Measurements from ENCODE around the gene GRM1. TPM values are rescaled to one million over a fixed set of nuclear protein-coding genes. Genes with fewer than 3 reads are reported as not detected.

GRM1 gene
- total and polyA plus RNA-seq, 2 experiments from 2014 or later: not detected

GRCh38 chr6:146355521-146356100 lies 326.7 kb downstream of the GRM1 start:
- H2AFZ ChIP-seq: no peak overlapping the region
- WGBS, 2 experiments (ENCODE audit: low coverage in 1 of 2, low lambda C conversion rate in 2 of 2, missing lambda C conversion rate in 2 of 2): 82 to 93% methylated on average over 4 of the region's 4 CpGs

GRCh38 chr6:146357578-146358430 lies 328.9 kb downstream of the GRM1 start:
- Histone ChIP-seq H3K9me2 (ENCODE audit: insufficient read depth) (no peaks in the 10 kb centered on the region), H3K4me2 (ENCODE audit: unreplicated experiment) (peak overlapping the region; percentile 82), H2AFZ (peak overlapping the region; percentile 49), H3K79me2 (ENCODE audit: insufficient read depth) (no peaks in the 10 kb centered on the region), H3K4me1 (ENCODE audit: insufficient read depth) (peaks cover 32% of the 10 kb centered on the region), H3K27me3 (replicated peaks; ENCODE audit: insufficient read depth) (no peaks in the 10 kb centered on the region), H3K9me3 (ENCODE audit: low read depth) (no peaks in the 10 kb centered on the region), H3K9ac (peak overlapping the region; percentile 79), H3K27ac (peak overlapping the region; percentile 92), H3K36me3 (ENCODE audit: low read depth) (no peaks in the 10 kb centered on the region), H3K4me3 (peak overlapping the region; percentile 56), H4K20me1 (ENCODE audit: insufficient read depth) (no peaks in the 10 kb centered on the region), H3F3A (ENCODE audit: insufficient read depth) (peaks cover 36% of the 10 kb centered on the region)
- peak; percentile 90 for DNase-seq
- TF ChIP-seq EZH2 (IDR thresholded peaks at IDR 0.05; ENCODE audit: insufficient read depth, poor library complexity, severe bottlenecking) (no peak), EZH2phosphoT487 (IDR thresholded peaks at IDR 0.05; ENCODE audit: insufficient read depth, low read depth) (no peak)
- in situ Hi-C loops (cut with MboI): no loop called here
- 4% methylated on average over 8 of the region's 8 CpGs for WGBS, 2 experiments (ENCODE audit: low coverage in 1 of 2, low lambda C conversion rate in 2 of 2, missing lambda C conversion rate in 2 of 2)

More at GRCh38 chr6:146355521-146356100, 326.7 kb downstream of the GRM1 start:
- Histone ChIP-seq H3K9ac (no peak overlapping the region), H3K4me1 (ENCODE audit: insufficient read depth) (peaks cover 25% of the 10 kb centered on the region), H4K20me1 (ENCODE audit: insufficient read depth) (no peaks in the 10 kb centered on the region), H3K4me3 (no peak overlapping the region), H3K27me3 (replicated peaks; ENCODE audit: insufficient read depth) (no peaks in the 10 kb centered on the region), H3F3A (ENCODE audit: insufficient read depth) (peaks cover 36% of the 10 kb centered on the region), H3K36me3 (ENCODE audit: low read depth) (no peaks in the 10 kb centered on the region), H3K27ac (no peak overlapping the region), H3K9me3 (ENCODE audit: low read depth) (no peaks in the 10 kb centered on the region), H3K9me2 (ENCODE audit: insufficient read depth) (no peaks in the 10 kb centered on the region), H3K79me2 (ENCODE audit: insufficient read depth) (no peaks in the 10 kb centered on the region), H3K4me2 (ENCODE audit: unreplicated experiment) (no peak overlapping the region)
- TF ChIP-seq EZH2phosphoT487 (IDR thresholded peaks at IDR 0.05; ENCODE audit: insufficient read depth, low read depth): no peak
- no peak for DNase-seq
- in situ Hi-C loops (cut with MboI): no loop called here

- Histone ChIP-seq H3K4me2 (ENCODE audit: unreplicated experiment) (peak overlapping the region; percentile 82), H3K9me3 (ENCODE audit: low read depth) (no peaks in the 10 kb centered on the region), H3K9ac (peak overlapping the region; percentile 79), H4K20me1 (ENCODE audit: insufficient read depth) (no peaks in the 10 kb centered on the region), H3K27me3 (replicated peaks; ENCODE audit: insufficient read depth) (no peaks in the 10 kb centered on the region), H2AFZ (peak overlapping the region; percentile 49), H3K79me2 (ENCODE audit: insufficient read depth) (no peaks in the 10 kb centered on the region), H3K9me2 (ENCODE audit: insufficient read depth) (no peaks in the 10 kb centered on the region), H3F3A (ENCODE audit: insufficient read depth) (peaks cover 36% of the 10 kb centered on the region), H3K4me1 (ENCODE audit: insufficient read depth) (peaks cover 32% of the 10 kb centered on the region), H3K4me3 (peak overlapping the region; percentile 56), H3K36me3 (ENCODE audit: low read depth) (no peaks in the 10 kb centered on the region), H3K27ac (peak overlapping the region; percentile 92)
- in situ Hi-C loops (cut with MboI): no loop called here
- 16 to 20% methylated on average over 3 of the region's 3 CpGs for WGBS, 2 experiments (ENCODE audit: low coverage in 1 of 2, low lambda C conversion rate in 2 of 2, missing lambda C conversion rate in 2 of 2)
- DNase-seq: peak; percentile 83
- TF ChIP-seq EZH2phosphoT487 (IDR thresholded peaks at IDR 0.05; ENCODE audit: insufficient read depth, low read depth) (no peak), EZH2 (IDR thresholded peaks at IDR 0.05; ENCODE audit: insufficient read depth, poor library complexity, severe bottlenecking) (no peak)
Observed at GRCh38 chr6:146358431-146359046, 329.7 kb downstream of the GRM1 start.

- Histone ChIP-seq H4K20me1 (ENCODE audit: insufficient read depth) (no peaks in the 10 kb centered on the region), H3K4me1 (ENCODE audit: insufficient read depth) (peaks cover 32% of the 10 kb centered on the region), H3K9me2 (ENCODE audit: insufficient read depth) (no peaks in the 10 kb centered on the region), H3K27ac (peak overlapping the region; percentile 92), H3K27me3 (replicated peaks; ENCODE audit: insufficient read depth) (no peaks in the 10 kb centered on the region), H3K4me2 (ENCODE audit: unreplicated experiment) (peak overlapping the region; percentile 82), H3F3A (ENCODE audit: insufficient read depth) (peaks cover 36% of the 10 kb centered on the region), H3K4me3 (no peak overlapping the region), H3K36me3 (ENCODE audit: low read depth) (no peaks in the 10 kb centered on the region), H3K9ac (peak overlapping the region; percentile 79; the same call in 1 of the 2 replicates), H3K9me3 (ENCODE audit: low read depth) (no peaks in the 10 kb centered on the region), H3K79me2 (ENCODE audit: insufficient read depth) (no peaks in the 10 kb centered on the region), H2AFZ (no peak overlapping the region)
- peak; percentile 44 for DNase-seq
- TF ChIP-seq EZH2 (IDR thresholded peaks at IDR 0.05; ENCODE audit: insufficient read depth, poor library complexity, severe bottlenecking) (no peak), EZH2phosphoT487 (IDR thresholded peaks at IDR 0.05; ENCODE audit: insufficient read depth, low read depth) (no peak)
- in situ Hi-C loops (cut with MboI): no loop called here
Observed at GRCh38 chr6:146359131-146359530, 330.3 kb downstream of the GRM1 start.

All from GM23248 (cell line).